Testis (tissue), 2 donors: ENCODE measurements around the gene NEU2.

Source experiments
- CTCF ChIP-seq, 3 experiments: fragments of 450-650 bp in 2 of 3; fragments of 200-600 bp in 1 of 3; sonication (generic) in 1 of 3; IDR thresholded peaks; one replicate each; pipeline ENCODE4 v1.5.1; 2016 to 2019; ENCODE audit warnings: antibody characterized with exemption in 3 of 3, mild to moderate bottlenecking in 2 of 3, moderate library complexity in 1 of 3
- POLR2A ChIP-seq: fragments of 450-650 bp; IDR thresholded peaks from one replicate; pipeline ENCODE4 v1.6.1; 2017; ENCODE audit warnings: antibody characterized with exemption, mild to moderate bottlenecking, moderate library complexity

GRCh38 chr2:232993231-232993821, 39.1 kb upstream of the NEU2 start:
- TF ChIP-seq CTCF (IDR thresholded peaks at IDR 0.05) (no peak), POLR2A (no peak)
